Neural cell (in vitro differentiated cells): ENCODE data around the gene ARHGEF11. TPM values are rescaled to one million over a fixed set of nuclear protein-coding genes. Genes with fewer than 3 reads are reported as not detected.

ENCODE experiments used
- H2AFZ ChIP-seq: fragments of 200-600, 300-800 bp; sonication (generic), shearing (Covaris generic); 2 replicates; pipeline ENCODE4 v1.6.0; 2014; ENCODE audit warnings: low read depth, mild to moderate bottlenecking, antibody characterized with exemption, low read length, moderate library complexity
- H3F3A ChIP-seq: fragments of 200-600 bp; shearing (Covaris generic); 2 replicates; pipeline ENCODE4 v1.6.1; 2016; ENCODE audit warnings: mild to moderate bottlenecking, moderate library complexity, mixed read lengths, antibody characterized with exemption, low read length; ENCODE audit not compliant: insufficient read depth, poor library complexity, severe bottlenecking
- H3K27ac ChIP-seq: fragments of 200-600, 300-800 bp; sonication (generic), shearing (Covaris generic); 2 replicates; pipeline ENCODE4 v1.5.1; 2014; ENCODE audit warnings: mild to moderate bottlenecking, low read length, moderate library complexity
- H3K27me3 ChIP-seq: fragments of 300-800, 200-600 bp; sonication (generic), shearing (Covaris generic); 2 replicates; pipeline ENCODE4 v1.6.0; 2014; ENCODE audit warnings: mild to moderate bottlenecking, low read depth, low read length, moderate library complexity; ENCODE audit not compliant: insufficient read depth
- H3K36me3 ChIP-seq: fragments of 300-800, 200-600 bp; sonication (generic), shearing (Covaris generic); 2 replicates; pipeline ENCODE4 v1.5.1; 2014; ENCODE audit warnings: mild to moderate bottlenecking, antibody characterized with exemption, low read length, moderate library complexity; ENCODE audit not compliant: insufficient read depth
- H3K4me2 ChIP-seq: fragments of 300-800, 200-600 bp; sonication (generic), shearing (Covaris generic); 2 replicates; pipeline ENCODE4 v1.6.0; 2014; ENCODE audit warnings: mild to moderate bottlenecking, low read length
- H3K4me3 ChIP-seq: fragments of 300-800, 200-600 bp; sonication (generic), shearing (Covaris generic); 2 replicates; pipeline ENCODE4 v1.5.1; 2014; ENCODE audit warnings: mild to moderate bottlenecking, low read length, moderate library complexity
- H3K79me2 ChIP-seq: fragments of 200-600 bp; shearing (Covaris generic); replicated peaks from 2 replicates; pipeline ENCODE4 v1.6.0; 2014; ENCODE audit warnings: mild to moderate bottlenecking, low read length, moderate library complexity; ENCODE audit not compliant: insufficient read depth
- H3K9ac ChIP-seq: fragments of 300-800, 200-600 bp; sonication (generic), shearing (Covaris generic); 2 replicates; pipeline ENCODE4 v1.6.1; 2016; ENCODE audit warnings: mild to moderate bottlenecking, low read length, mixed read lengths
- H3K9me2 ChIP-seq: fragments of 200-600 bp; shearing (Covaris generic); 2 replicates; pipeline ENCODE4 v1.6.1; 2016; ENCODE audit warnings: mild to moderate bottlenecking, low read length, mixed read lengths; ENCODE audit not compliant: insufficient read depth
- H3K9me3 ChIP-seq: fragments of 200-600, 300-800 bp; sonication (generic), shearing (Covaris generic); 2 replicates; pipeline ENCODE4 v1.6.1; 2016; ENCODE audit warnings: mild to moderate bottlenecking, mixed run types, low read length, moderate library complexity, mixed read lengths
- H4K20me1 ChIP-seq: fragments of 200-600 bp; shearing (Covaris generic); 2 replicates; pipeline ENCODE4 v1.6.1; 2016; ENCODE audit warnings: mild to moderate bottlenecking, mixed run types; ENCODE audit not compliant: insufficient read depth
- CTCF ChIP-seq: fragments of 450-650 bp; IDR thresholded peaks from 2 replicates; pipeline ENCODE4 v1.5.1; 2014; ENCODE audit warnings: antibody characterized with exemption, mild to moderate bottlenecking, moderate library complexity; ENCODE audit not compliant: poor library complexity, severe bottlenecking
- EP300 ChIP-seq: fragments of 450-650 bp; conservative IDR thresholded peaks from 2 replicates; pipeline ENCODE4 v1.6.1; 2014; ENCODE audit warnings: antibody characterized with exemption, mild to moderate bottlenecking, moderate library complexity; ENCODE audit not compliant: poor library complexity, severe bottlenecking
- EZH2 ChIP-seq: fragments of 200-600, 300-800 bp; shearing (Covaris generic), sonication (generic); IDR thresholded peaks from 2 replicates; pipeline ENCODE4 v1.6.1; 2014; ENCODE audit warnings: antibody characterized with exemption, low read length, borderline replicate concordance, mild to moderate bottlenecking; ENCODE audit not compliant: insufficient read depth, poor library complexity, severe bottlenecking
- MXI1 ChIP-seq: fragments of 450-650 bp; conservative IDR thresholded peaks from 2 replicates; pipeline ENCODE4 v1.6.1; 2014; ENCODE audit warnings: antibody characterized with exemption, mild to moderate bottlenecking; ENCODE audit not compliant: poor library complexity, severe bottlenecking
- POLR2AphosphoS5 ChIP-seq: IDR thresholded peaks from 2 replicates; pipeline ENCODE4 v1.6.1; 2012
- RAD21 ChIP-seq: fragments of 450-650 bp; conservative IDR thresholded peaks from 2 replicates; pipeline ENCODE4 v1.6.1; 2014; ENCODE audit warnings: antibody characterized with exemption, mild to moderate bottlenecking, moderate library complexity
- REST ChIP-seq: IDR thresholded peaks from 2 replicates; pipeline ENCODE4 v1.6.1; 2012; ENCODE audit warnings: borderline replicate concordance
- SMC3 ChIP-seq: fragments of 450-650 bp; conservative IDR thresholded peaks from 2 replicates; pipeline ENCODE4 v1.6.1; 2014; ENCODE audit warnings: antibody characterized with exemption, mild to moderate bottlenecking, moderate library complexity; ENCODE audit not compliant: poor library complexity
- TAF1 ChIP-seq: IDR thresholded peaks from 2 replicates; pipeline ENCODE4 v1.6.1; 2012; ENCODE audit warnings: low read depth
- polyA plus RNA-seq: library from polyadenylated mRNA; depleted of rRNA; stranded (reverse); fragments of >200 nt; gene quantifications from 2 replicates; pipeline ENCODE4 v1.2.3, GENCODE V29; 2014

The ARHGEF11 gene
- polyA plus RNA-seq, 1 donor from 2014 or later: 33.2 TPM

- no peak overlapping the region for H2AFZ ChIP-seq
- H3K4me3 ChIP-seq: no peak overlapping the region
- no peak overlapping the region for H3K9ac ChIP-seq
- H3K27ac ChIP-seq: no peak overlapping the region
- no peaks in the 10 kb centered on the region for H3K36me3 ChIP-seq
- no peaks in the 10 kb centered on the region for H3K27me3 ChIP-seq
- H3F3A ChIP-seq: no peaks in the 10 kb centered on the region
- no peaks in the 10 kb centered on the region for H3K79me2 ChIP-seq
- no peaks in the 10 kb centered on the region for H3K9me2 ChIP-seq
- no peaks in the 10 kb centered on the region for H4K20me1 ChIP-seq
- no peak for TF ChIP-seq RAD21
- no peak for TF ChIP-seq CTCF
- TF ChIP-seq TAF1: no peak
- TF ChIP-seq MXI1: no peak
- TF ChIP-seq EZH2: no peak
- no peak for TF ChIP-seq SMC3
- no peak for TF ChIP-seq POLR2AphosphoS5
- no peak for TF ChIP-seq EP300
- no peak for TF ChIP-seq REST
- no peak overlapping the region for H3K4me2 ChIP-seq
- H3K9me3 ChIP-seq: no peaks in the 10 kb centered on the region
These were observed 45.6 kb upstream of the ARHGEF11 start for GRCh38 chr1:157091186-157091585.

- no peaks in the 10 kb centered on the region for H3K9me3 ChIP-seq
- TF ChIP-seq CTCF (no peak), REST (no peak), EZH2 (no peak), POLR2AphosphoS5 (no peak), RAD21 (no peak), MXI1 (no peak), EP300 (no peak), TAF1 (no peak), SMC3 (no peak)
- H4K20me1 ChIP-seq: no peaks in the 10 kb centered on the region
- no peaks in the 10 kb centered on the region for H3K36me3 ChIP-seq
- no peaks in the 10 kb centered on the region for H3K9me2 ChIP-seq
- no peak overlapping the region for H3K9ac ChIP-seq
- no peaks in the 10 kb centered on the region for H3K27me3 ChIP-seq
- no peak overlapping the region for H3K4me3 ChIP-seq
- no peak overlapping the region for H3K4me2 ChIP-seq
- no peaks in the 10 kb centered on the region for H3K79me2 ChIP-seq
- H3K27ac ChIP-seq: no peak overlapping the region
- H2AFZ ChIP-seq: no peak overlapping the region
- no peaks in the 10 kb centered on the region for H3F3A ChIP-seq
These were observed 45.2 kb upstream of the ARHGEF11 start for GRCh38 chr1:157090771-157091170.
